HL-60 (cell line): ENCODE results near the gene ZEB1.

Experiments used
- DNase-seq, 2 experiments: peaks; one replicate each; pipeline ENCODE4 v3.0.0-alpha.2; 2010 to 2020; ENCODE audit warnings: low read depth in 1 of 2, low spot score in 1 of 2
- H3K27ac ChIP-seq: fragments of 250-450 bp; sonication (Bioruptor Pico); replicated peaks from 2 replicates; pipeline ENCODE4 v1.5.1; 2020; ENCODE audit warnings: mild to moderate bottlenecking, moderate library complexity
- H3K27me3 ChIP-seq: fragments of 250-450 bp; sonication (Bioruptor Pico); 2 replicates; pipeline ENCODE4 v1.5.1; 2021; ENCODE audit warnings: mild to moderate bottlenecking, moderate library complexity; ENCODE audit not compliant: insufficient read depth, poor library complexity, severe bottlenecking
- H3K4me3 ChIP-seq: replicated peaks from 2 replicates; pipeline ENCODE4 v1.5.1; 2011; ENCODE audit warnings: mild to moderate bottlenecking, control low read depth, low read length; ENCODE audit not compliant: insufficient read depth
- GABPA ChIP-seq: IDR thresholded peaks from 2 replicates; pipeline ENCODE4 v1.6.1; 2012; ENCODE audit warnings: low read depth
- POLR2AphosphoS5 ChIP-seq: IDR thresholded peaks from 2 replicates; pipeline ENCODE4 v1.6.1; 2012; ENCODE audit warnings: low read depth
- SPI1 ChIP-seq: IDR thresholded peaks from 2 replicates; pipeline ENCODE4 v1.6.1; 2012; ENCODE audit warnings: low read depth, mild to moderate bottlenecking, borderline replicate concordance
- TF ChIP-seq, protein P1 (sequence below): IDR thresholded peaks from 2 replicates; pipeline ENCODE4 v1.6.1; 2012; ENCODE audit warnings: low read depth; ENCODE audit not compliant: insufficient replicate concordance
- TF ChIP-seq, protein P2 (sequence below): IDR thresholded peaks from one replicate; pipeline ENCODE4 v1.5.1; 2011; ENCODE audit warnings: low read length, control low read depth, inconsistent platforms; ENCODE audit not compliant: insufficient read depth

The ZEB1 gene

DNA sequence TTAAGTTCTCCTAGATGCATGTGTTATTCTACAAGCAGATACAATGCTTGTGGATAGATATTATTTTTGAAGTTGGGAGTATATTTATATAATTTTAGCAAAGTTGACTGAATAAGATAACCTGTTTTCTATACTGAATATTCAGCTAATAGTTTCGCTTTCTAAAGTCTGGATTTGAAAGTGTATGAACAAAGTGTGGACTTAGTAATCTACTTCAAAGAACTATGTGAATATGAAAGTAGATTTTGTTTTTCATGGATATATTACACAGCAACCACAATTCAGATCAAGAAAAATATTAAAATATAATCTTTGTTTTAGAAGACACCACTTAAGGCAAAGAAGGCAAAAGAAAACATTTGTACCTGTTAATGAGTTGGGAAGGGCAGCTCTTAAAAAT lies 78.8 kb downstream of the ZEB1 start:
- no peak overlapping the region for H3K27ac ChIP-seq
- no peaks in the 10 kb centered on the region for H3K27me3 ChIP-seq
- no peak for DNase-seq
- TF ChIP-seq GABPA (no peak), POLR2AphosphoS5 (no peak), SPI1 (no peak)
- TF ChIP-seq, protein P1, sequence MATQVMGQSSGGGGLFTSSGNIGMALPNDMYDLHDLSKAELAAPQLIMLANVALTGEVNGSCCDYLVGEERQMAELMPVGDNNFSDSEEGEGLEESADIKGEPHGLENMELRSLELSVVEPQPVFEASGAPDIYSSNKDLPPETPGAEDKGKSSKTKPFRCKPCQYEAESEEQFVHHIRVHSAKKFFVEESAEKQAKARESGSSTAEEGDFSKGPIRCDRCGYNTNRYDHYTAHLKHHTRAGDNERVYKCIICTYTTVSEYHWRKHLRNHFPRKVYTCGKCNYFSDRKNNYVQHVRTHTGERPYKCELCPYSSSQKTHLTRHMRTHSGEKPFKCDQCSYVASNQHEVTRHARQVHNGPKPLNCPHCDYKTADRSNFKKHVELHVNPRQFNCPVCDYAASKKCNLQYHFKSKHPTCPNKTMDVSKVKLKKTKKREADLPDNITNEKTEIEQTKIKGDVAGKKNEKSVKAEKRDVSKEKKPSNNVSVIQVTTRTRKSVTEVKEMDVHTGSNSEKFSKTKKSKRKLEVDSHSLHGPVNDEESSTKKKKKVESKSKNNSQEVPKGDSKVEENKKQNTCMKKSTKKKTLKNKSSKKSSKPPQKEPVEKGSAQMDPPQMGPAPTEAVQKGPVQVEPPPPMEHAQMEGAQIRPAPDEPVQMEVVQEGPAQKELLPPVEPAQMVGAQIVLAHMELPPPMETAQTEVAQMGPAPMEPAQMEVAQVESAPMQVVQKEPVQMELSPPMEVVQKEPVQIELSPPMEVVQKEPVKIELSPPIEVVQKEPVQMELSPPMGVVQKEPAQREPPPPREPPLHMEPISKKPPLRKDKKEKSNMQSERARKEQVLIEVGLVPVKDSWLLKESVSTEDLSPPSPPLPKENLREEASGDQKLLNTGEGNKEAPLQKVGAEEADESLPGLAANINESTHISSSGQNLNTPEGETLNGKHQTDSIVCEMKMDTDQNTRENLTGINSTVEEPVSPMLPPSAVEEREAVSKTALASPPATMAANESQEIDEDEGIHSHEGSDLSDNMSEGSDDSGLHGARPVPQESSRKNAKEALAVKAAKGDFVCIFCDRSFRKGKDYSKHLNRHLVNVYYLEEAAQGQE: no peak
- TF ChIP-seq, protein P2, sequence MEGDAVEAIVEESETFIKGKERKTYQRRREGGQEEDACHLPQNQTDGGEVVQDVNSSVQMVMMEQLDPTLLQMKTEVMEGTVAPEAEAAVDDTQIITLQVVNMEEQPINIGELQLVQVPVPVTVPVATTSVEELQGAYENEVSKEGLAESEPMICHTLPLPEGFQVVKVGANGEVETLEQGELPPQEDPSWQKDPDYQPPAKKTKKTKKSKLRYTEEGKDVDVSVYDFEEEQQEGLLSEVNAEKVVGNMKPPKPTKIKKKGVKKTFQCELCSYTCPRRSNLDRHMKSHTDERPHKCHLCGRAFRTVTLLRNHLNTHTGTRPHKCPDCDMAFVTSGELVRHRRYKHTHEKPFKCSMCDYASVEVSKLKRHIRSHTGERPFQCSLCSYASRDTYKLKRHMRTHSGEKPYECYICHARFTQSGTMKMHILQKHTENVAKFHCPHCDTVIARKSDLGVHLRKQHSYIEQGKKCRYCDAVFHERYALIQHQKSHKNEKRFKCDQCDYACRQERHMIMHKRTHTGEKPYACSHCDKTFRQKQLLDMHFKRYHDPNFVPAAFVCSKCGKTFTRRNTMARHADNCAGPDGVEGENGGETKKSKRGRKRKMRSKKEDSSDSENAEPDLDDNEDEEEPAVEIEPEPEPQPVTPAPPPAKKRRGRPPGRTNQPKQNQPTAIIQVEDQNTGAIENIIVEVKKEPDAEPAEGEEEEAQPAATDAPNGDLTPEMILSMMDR: no peak
- no peak overlapping the region for H3K4me3 ChIP-seq

DNA sequence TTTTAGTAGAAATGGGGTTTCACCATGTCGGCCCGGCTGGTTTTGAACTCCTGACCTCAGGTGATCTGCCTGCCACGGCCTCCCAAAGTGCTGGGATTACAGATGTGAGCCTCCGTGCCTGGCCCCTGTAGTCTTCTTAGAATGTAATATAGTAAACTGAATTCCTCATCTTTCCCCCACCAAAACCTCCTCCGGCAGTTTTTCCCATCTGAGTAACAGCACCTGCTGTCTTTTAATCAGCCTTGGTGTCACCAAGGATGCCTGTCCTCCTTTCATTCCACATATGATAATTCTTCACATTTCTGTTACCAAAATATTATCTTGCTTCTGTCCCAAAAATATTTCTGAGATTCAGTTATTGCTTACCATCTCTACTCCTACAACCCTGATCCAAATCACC lies 80.2 kb downstream of the ZEB1 start:
- Histone ChIP-seq H3K27ac (no peak overlapping the region), H3K27me3 (no peaks in the 10 kb centered on the region), H3K4me3 (no peak overlapping the region)
- DNase-seq: no peak
- no peak for TF ChIP-seq SPI1
- TF ChIP-seq POLR2AphosphoS5: no peak
- no peak for TF ChIP-seq GABPA
- TF ChIP-seq, protein P1: no peak

DNA sequence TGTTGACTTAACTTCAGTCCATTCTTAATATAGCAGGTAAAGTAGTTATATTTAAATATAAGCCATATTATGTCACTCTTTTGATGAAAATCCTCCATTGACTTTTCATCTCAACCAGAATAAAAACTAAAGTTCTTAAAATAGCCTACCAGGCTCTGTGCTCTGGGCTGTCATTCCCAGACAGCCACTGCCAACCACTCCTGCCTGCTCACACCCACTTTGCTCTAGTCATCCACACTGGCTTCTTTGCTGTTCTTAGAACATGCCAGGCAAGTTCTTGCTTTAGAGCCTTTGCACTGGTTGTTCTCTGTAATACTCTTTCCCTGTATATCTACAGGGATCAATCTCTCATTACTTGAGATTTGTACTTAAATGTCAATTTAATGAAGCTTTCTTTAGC lies 80.6 kb downstream of the ZEB1 start:
- DNase-seq: no peak

More for the DNA sequence above, 80.6 kb downstream of the ZEB1 start:
- no peak overlapping the region for H3K4me3 ChIP-seq
- H3K27me3 ChIP-seq: no peaks in the 10 kb centered on the region
- H3K27ac ChIP-seq: no peak overlapping the region
- TF ChIP-seq, protein P2: no peak
- TF ChIP-seq GABPA: no peak
- TF ChIP-seq POLR2AphosphoS5: no peak
- TF ChIP-seq, protein P1: no peak
- no peak for TF ChIP-seq SPI1
